Memory B cell (primary cell): ENCODE measurements around the gene DNAJA4.
"Not testable (repeated sequence)": the region's sequence is repeated elsewhere in the genome, so short reads cannot be mapped to it uniquely, and the experiment has no call there.

Experiments
- ATAC-seq: fragments of 150-1000 bp; cut with Tn5 transposase; 2 replicates; pipeline ENCODE4 v1.10.0; 2021; ENCODE audit warnings: low read depth, mild to moderate bottlenecking, moderate library complexity
- DNase-seq, 2 donors: peaks; one replicate each; pipeline ENCODE4 v3.0.0; 2022; ENCODE audit warnings: low spot score in 2 of 2
- H3K27ac Mint-ChIP-seq: one replicate; pipeline ENCODE4 v1.8.0; 2022; ENCODE audit warnings: mild to moderate bottlenecking, moderate library complexity, mixed read lengths
- H3K27me3 Mint-ChIP-seq: one replicate; pipeline ENCODE4 v1.8.0; 2022; ENCODE audit warnings: mixed read lengths
- H3K36me3 Mint-ChIP-seq: one replicate; pipeline ENCODE4 v1.8.0; 2022; ENCODE audit warnings: mild to moderate bottlenecking, mixed read lengths
- H3K4me1 Mint-ChIP-seq: one replicate; pipeline ENCODE4 v1.8.0; 2022; ENCODE audit warnings: mixed read lengths
- H3K4me3 Mint-ChIP-seq: one replicate; pipeline ENCODE4 v1.8.0; 2022; ENCODE audit warnings: mild to moderate bottlenecking, moderate library complexity, mixed read lengths
- H3K9me3 Mint-ChIP-seq: one replicate; pipeline ENCODE4 v1.8.0; 2022; ENCODE audit warnings: mixed read lengths

The DNAJA4 gene

DNA sequence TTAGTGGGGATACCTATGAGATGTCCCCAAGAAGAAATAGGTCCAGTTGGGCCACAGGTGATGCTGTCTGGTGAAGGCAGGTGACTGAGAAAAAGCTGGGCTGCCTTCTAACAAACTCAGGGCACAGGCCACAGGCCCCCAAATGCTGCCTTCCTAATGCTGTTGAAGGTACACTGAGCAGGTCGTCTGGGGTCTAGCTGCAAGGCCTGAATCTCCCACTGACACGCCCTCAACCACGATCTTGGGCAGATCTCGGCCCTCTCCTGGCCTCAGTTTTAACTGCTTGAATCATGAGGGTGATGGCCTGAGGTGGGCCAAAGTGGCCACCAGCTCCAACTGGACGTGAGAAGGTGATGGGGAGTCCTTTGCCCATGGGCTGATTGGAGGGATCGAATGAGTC, 27.9 kb upstream of the DNAJA4 start:
- H3K9me3 Mint-ChIP-seq = no peaks in the 10 kb centered on the region
- H3K27me3 Mint-ChIP-seq = peaks cover 7% of the 10 kb centered on the region
- no peaks in the 10 kb centered on the region for H3K36me3 Mint-ChIP-seq
- no peak overlapping the region for H3K27ac Mint-ChIP-seq
- H3K4me1 Mint-ChIP-seq = no peaks in the 10 kb centered on the region
- H3K4me3 Mint-ChIP-seq = no peak overlapping the region
- ATAC-seq = no peak
- no peak for DNase-seq

- ATAC-seq (no peak), DNase-seq (no peak)
- Mint-ChIP-seq H3K9me3 (no peaks in the 10 kb centered on the region), H3K27ac (no peak overlapping the region), H3K4me3 (no peak overlapping the region), H3K27me3 (peaks cover 8% of the 10 kb centered on the region), H3K4me1 (no peaks in the 10 kb centered on the region), H3K36me3 (no peaks in the 10 kb centered on the region)
Measured at GRCh38 chr15:78237146-78237545, 27.2 kb upstream of the DNAJA4 start.

- no peak for ATAC-seq
- Mint-ChIP-seq H3K27me3 (peaks cover 12% of the 10 kb centered on the region), H3K27ac (no peak overlapping the region), H3K4me3 (no peak overlapping the region), H3K36me3 (no peaks in the 10 kb centered on the region), H3K4me1 (no peaks in the 10 kb centered on the region), H3K9me3 (no peaks in the 10 kb centered on the region)
- DNase-seq = no peak
Measured at GRCh38 chr15:78239811-78240210, 24.6 kb upstream of the DNAJA4 start.

DNA sequence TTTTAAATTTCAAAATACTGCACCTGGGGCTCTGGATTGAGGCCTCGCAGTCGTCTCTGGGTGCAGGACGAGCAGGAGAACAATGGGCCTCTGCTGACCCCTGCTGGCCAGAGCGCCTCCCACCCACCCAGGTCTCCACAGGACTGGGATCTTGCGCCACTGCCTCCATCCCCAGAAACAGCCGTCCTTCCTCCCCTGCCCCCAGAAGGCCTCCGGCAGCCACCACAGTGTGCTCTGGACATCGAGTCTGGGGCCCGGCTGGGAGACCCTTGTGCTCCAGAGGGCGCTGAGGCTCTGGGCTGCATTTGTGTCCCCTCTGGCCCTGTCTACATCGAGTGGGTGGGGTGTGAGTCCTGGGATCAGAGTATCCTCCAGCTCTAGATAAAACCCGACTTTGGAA, 23.3 kb upstream of the DNAJA4 start:
- peaks cover 10% of the 10 kb centered on the region for H3K27me3 Mint-ChIP-seq
- H3K36me3 Mint-ChIP-seq = no peaks in the 10 kb centered on the region
- DNase-seq (peak; percentile 78 to 85), ATAC-seq (peak; percentile 96)
- H3K4me1 Mint-ChIP-seq = no peaks in the 10 kb centered on the region
- H3K4me3 Mint-ChIP-seq = no peak overlapping the region
- H3K27ac Mint-ChIP-seq = no peak overlapping the region
- no peaks in the 10 kb centered on the region for H3K9me3 Mint-ChIP-seq

DNA sequence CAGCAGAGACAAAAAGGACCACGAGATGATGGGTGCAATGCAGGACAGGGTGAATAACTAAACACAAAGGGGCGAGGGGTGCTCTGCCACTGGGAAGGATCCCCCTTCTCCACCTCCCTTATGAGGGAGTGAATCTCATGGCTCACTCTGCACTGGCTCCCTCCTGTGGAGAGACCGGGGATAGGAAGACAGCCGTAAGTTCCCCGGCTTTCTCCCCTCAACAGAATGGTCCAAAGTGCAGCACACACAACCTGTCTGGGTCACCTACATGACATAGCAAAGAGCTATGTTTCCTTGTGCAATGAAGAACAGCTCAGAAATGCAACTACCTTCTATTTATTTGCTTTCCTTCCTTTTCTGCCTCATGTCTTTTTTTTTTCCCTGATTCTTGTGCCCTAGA, 22.2 kb upstream of the DNAJA4 start:
- no peak for DNase-seq
- Mint-ChIP-seq H3K36me3 (no peaks in the 10 kb centered on the region), H3K4me3 (no peak overlapping the region)

GRCh38 chr15:78243058-78243457, 21.3 kb upstream of the DNAJA4 start:
- Mint-ChIP-seq H3K27ac (no peak overlapping the region), H3K4me1 (no peaks in the 10 kb centered on the region), H3K4me3 (no peak overlapping the region), H3K36me3 (no peaks in the 10 kb centered on the region), H3K9me3 (no peaks in the 10 kb centered on the region), H3K27me3 (peaks cover 8% of the 10 kb centered on the region)
- DNase-seq (no peak), ATAC-seq (no peak)

More for the DNA sequence above, 22.2 kb upstream of the DNAJA4 start:
- H3K4me1 Mint-ChIP-seq = no peaks in the 10 kb centered on the region
- no peak for ATAC-seq
- H3K27me3 Mint-ChIP-seq = peaks cover 10% of the 10 kb centered on the region
- no peak overlapping the region for H3K27ac Mint-ChIP-seq
- H3K9me3 Mint-ChIP-seq = no peaks in the 10 kb centered on the region

GRCh38 chr15:78243491-78243941, 20.8 kb upstream of the DNAJA4 start:
- no peak overlapping the region for H3K4me3 Mint-ChIP-seq
- DNase-seq = no peak
- ATAC-seq = no peak
- no peaks in the 10 kb centered on the region for H3K36me3 Mint-ChIP-seq
- H3K27ac Mint-ChIP-seq = no peak overlapping the region
- no peaks in the 10 kb centered on the region for H3K4me1 Mint-ChIP-seq
- H3K27me3 Mint-ChIP-seq = peaks cover 8% of the 10 kb centered on the region
- no peaks in the 10 kb centered on the region for H3K9me3 Mint-ChIP-seq

GRCh38 chr15:78244101-78244500, 20.3 kb upstream of the DNAJA4 start:
- peaks cover 10% of the 10 kb centered on the region for H3K27me3 Mint-ChIP-seq
- H3K9me3 Mint-ChIP-seq = no peaks in the 10 kb centered on the region
- no peak overlapping the region for H3K4me3 Mint-ChIP-seq
- H3K4me1 Mint-ChIP-seq = no peaks in the 10 kb centered on the region
- ATAC-seq = no peak
- no peak for DNase-seq
- H3K36me3 Mint-ChIP-seq = no peaks in the 10 kb centered on the region
- H3K27ac Mint-ChIP-seq = no peak overlapping the region

GRCh38 chr15:78244893-78245292, 19.5 kb upstream of the DNAJA4 start:
- no peaks in the 10 kb centered on the region for H3K4me1 Mint-ChIP-seq
- H3K9me3 Mint-ChIP-seq = no peaks in the 10 kb centered on the region
- H3K4me3 Mint-ChIP-seq = no peak overlapping the region
- no peaks in the 10 kb centered on the region for H3K36me3 Mint-ChIP-seq
- ATAC-seq (no peak), DNase-seq (no peak)
- H3K27ac Mint-ChIP-seq = no peak overlapping the region
- peaks cover 10% of the 10 kb centered on the region for H3K27me3 Mint-ChIP-seq

GRCh38 chr15:78245392-78245791, 19.0 kb upstream of the DNAJA4 start:
- H3K27ac Mint-ChIP-seq, H3K27me3 Mint-ChIP-seq, H3K4me1 Mint-ChIP-seq, H3K9me3 Mint-ChIP-seq, H3K4me3 Mint-ChIP-seq, DNase-seq, H3K36me3 Mint-ChIP-seq, ATAC-seq: not testable (repeated sequence)

DNA sequence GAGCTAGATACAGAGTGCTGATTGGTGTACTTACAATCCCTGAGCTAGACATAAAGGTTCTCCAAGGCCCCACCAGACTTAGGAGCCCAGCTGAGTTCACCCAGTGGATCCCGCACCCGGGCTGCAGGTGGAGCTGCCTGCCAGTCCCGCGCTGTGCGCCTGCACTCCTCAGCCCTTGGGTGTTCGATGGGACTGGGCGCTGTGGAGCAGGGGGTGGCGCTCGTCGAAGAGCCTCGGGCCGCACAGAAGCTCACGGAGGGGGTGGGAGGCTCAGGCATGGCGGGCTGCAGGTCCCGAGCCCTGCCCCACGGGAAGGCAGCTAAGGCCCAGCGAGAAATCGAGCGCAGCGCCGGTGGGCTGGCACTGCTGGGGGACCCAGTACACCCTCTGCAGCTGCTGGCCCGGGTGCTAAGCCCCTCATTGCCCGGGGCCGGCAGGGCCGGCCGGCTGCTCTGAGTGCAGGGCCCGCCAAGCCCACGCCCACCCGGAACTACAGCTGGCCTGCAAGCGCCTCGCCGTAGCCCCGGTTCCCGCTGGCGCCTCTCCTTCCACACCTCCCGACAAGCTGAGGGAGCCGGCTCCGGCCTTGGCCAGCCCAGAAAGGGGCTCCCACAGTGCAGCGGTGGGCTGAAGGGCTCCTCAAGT, 18.3 kb upstream of the DNAJA4 start:
- ATAC-seq, H3K4me3 Mint-ChIP-seq, H3K9me3 Mint-ChIP-seq: not testable (repeated sequence)

DNA sequence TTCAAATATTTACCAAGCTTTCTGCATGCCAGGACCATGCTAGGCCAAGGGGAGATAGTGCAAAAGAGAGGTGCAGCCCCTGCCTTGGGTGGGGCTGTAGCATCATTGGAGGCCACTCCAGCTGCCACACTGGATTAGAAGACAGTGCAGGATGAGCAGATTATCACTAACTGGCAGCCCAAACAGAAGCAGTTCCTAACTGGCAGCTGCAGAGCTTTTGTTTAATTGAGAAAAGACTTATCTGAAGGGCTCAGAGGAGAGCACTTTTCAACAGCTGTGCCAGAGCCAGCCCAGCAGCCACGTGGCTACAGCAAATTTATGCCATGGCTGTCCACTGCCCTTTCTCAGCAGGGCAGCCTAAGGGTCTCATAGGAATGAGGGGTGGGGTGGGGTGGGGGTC, 16.5 kb upstream of the DNAJA4 start:
- no peaks in the 10 kb centered on the region for H3K36me3 Mint-ChIP-seq
- DNase-seq = no peak
- H3K9me3 Mint-ChIP-seq = no peaks in the 10 kb centered on the region
- H3K4me1 Mint-ChIP-seq = no peaks in the 10 kb centered on the region
- no peak overlapping the region for H3K4me3 Mint-ChIP-seq
- H3K27me3 Mint-ChIP-seq = peaks cover 8% of the 10 kb centered on the region
- no peak for ATAC-seq
- no peak overlapping the region for H3K27ac Mint-ChIP-seq

More for the DNA sequence above, 18.3 kb upstream of the DNAJA4 start:
- H3K27me3 Mint-ChIP-seq, DNase-seq, H3K27ac Mint-ChIP-seq, H3K36me3 Mint-ChIP-seq, H3K4me1 Mint-ChIP-seq: not testable (repeated sequence)

DNA sequence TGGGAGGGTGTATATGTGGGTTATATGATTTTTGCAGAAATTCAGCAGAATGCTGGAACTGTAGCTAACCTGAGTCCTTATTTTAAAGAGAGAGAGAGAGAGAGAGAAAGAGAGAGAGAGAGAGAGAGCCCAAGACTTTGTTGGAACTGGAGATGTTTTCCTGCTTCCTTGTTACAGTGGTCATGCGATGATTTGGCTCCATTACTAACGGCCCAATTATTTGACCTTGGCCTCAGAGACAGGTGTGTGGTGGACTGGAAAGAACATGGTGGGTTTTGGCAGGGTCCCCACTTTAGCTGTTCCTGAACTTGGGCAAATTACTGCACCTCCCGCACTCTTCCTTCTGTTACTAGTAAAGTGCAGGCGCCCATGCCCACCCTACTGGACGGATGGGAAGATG, 15.2 kb upstream of the DNAJA4 start:
- Mint-ChIP-seq H3K36me3 (no peaks in the 10 kb centered on the region), H3K4me3 (no peak overlapping the region), H3K4me1 (no peaks in the 10 kb centered on the region), H3K9me3 (no peaks in the 10 kb centered on the region), H3K27me3 (peaks cover 6% of the 10 kb centered on the region), H3K27ac (no peak overlapping the region)
- no peak for DNase-seq
- ATAC-seq = no peak

- DNase-seq (no peak), ATAC-seq (no peak)
- Mint-ChIP-seq H3K27me3 (peaks cover 8% of the 10 kb centered on the region), H3K27ac (no peak overlapping the region), H3K4me1 (no peaks in the 10 kb centered on the region), H3K4me3 (no peak overlapping the region), H3K9me3 (no peaks in the 10 kb centered on the region), H3K36me3 (no peaks in the 10 kb centered on the region)
Measured at GRCh38 chr15:78251136-78251535, 13.2 kb upstream of the DNAJA4 start.

GRCh38 chr15:78255421-78256043, 8.8 kb upstream of the DNAJA4 start:
- H3K4me1 Mint-ChIP-seq = no peaks in the 10 kb centered on the region
- no peaks in the 10 kb centered on the region for H3K36me3 Mint-ChIP-seq
- no peak overlapping the region for H3K27ac Mint-ChIP-seq
- H3K4me3 Mint-ChIP-seq = no peak overlapping the region
- peaks cover 4% of the 10 kb centered on the region for H3K27me3 Mint-ChIP-seq
- ATAC-seq (no peak), DNase-seq (no peak)
- no peaks in the 10 kb centered on the region for H3K9me3 Mint-ChIP-seq
